Measurements from ENCODE around the gene TRABD2B. TPM values are rescaled to one million over a fixed set of nuclear protein-coding genes. Genes with fewer than 3 reads are reported as not detected.

The TRABD2B gene
- total RNA-seq, 1 donor from 2014 or later: 0.64 TPM

DNA sequence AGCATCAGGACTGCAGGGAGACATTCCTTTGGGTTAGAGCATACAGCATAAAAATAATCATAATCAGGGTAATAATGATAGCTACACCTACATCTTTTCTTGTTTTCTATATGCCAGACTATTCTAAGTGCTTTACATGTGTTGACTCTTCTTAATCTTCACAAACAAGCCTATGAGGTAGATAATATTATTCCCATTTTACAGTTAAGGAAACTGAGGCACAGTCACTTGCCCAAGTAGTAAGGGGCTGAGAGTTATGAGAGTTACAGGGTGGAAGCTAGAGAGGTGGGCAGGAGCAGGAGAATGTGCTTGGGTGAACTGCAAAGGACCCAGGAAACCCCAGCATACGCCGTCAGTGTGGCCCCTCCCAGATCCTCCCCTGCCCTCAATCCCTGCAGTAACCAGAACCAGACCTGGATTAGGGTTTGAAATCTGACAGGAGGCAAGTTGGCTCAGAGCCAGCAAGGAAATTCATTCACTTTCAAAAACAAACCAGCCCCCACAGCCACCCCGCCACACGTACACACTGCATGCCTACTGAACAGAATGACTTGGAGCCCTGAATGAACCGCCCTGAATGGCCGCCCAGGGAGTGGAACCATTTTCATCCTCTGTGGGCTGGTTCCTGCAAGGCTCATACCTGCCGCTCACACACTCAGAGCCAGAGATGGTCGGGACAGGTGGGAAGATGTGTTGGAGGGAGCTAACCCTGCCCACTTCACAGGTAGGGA is 126.1 kb downstream of the TRABD2B start:
- TF ChIP-seq, protein P1, sequence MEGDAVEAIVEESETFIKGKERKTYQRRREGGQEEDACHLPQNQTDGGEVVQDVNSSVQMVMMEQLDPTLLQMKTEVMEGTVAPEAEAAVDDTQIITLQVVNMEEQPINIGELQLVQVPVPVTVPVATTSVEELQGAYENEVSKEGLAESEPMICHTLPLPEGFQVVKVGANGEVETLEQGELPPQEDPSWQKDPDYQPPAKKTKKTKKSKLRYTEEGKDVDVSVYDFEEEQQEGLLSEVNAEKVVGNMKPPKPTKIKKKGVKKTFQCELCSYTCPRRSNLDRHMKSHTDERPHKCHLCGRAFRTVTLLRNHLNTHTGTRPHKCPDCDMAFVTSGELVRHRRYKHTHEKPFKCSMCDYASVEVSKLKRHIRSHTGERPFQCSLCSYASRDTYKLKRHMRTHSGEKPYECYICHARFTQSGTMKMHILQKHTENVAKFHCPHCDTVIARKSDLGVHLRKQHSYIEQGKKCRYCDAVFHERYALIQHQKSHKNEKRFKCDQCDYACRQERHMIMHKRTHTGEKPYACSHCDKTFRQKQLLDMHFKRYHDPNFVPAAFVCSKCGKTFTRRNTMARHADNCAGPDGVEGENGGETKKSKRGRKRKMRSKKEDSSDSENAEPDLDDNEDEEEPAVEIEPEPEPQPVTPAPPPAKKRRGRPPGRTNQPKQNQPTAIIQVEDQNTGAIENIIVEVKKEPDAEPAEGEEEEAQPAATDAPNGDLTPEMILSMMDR (IDR thresholded peaks at IDR 0.05; ENCODE audit: partially characterized antibody, unreplicated experiment): no peak
- no peak overlapping the region for H3K27ac Mint-ChIP-seq (ENCODE audit: unreplicated experiment)
- DNase-seq: no peak
- no peaks in the 10 kb centered on the region for H3K27me3 Mint-ChIP-seq (ENCODE audit: unreplicated experiment)
- peaks cover 8% of the 10 kb centered on the region for H3K36me3 Mint-ChIP-seq (ENCODE audit: unreplicated experiment)
- H3K9me3 Mint-ChIP-seq (ENCODE audit: unreplicated experiment): peaks cover 5% of the 10 kb centered on the region
- peaks cover 11% of the 10 kb centered on the region for H3K4me1 Mint-ChIP-seq (ENCODE audit: low read depth, unreplicated experiment)
- no peak overlapping the region for H3K4me3 Mint-ChIP-seq (ENCODE audit: unreplicated experiment)

DNA sequence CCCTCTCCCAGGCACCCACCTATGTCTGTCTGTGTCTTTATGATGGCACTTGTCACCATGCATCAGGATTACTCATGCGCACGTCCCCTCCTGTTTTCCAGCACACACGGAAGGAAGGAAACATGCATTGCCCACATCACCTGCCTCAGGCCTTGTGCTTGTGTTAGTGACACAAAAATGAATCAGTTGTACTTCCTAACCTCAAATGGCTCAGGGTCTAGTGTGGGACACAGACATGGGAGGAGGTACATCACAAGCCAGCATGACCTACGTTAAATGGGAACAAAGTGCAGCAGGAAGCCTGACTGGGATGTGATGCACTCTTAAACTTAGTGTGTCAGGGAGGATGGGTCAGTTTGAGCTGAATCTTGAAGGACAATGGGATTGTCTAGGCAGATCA is 126.7 kb downstream of the TRABD2B start:
- Mint-ChIP-seq H3K27me3 (ENCODE audit: unreplicated experiment) (no peaks in the 10 kb centered on the region), H3K36me3 (ENCODE audit: unreplicated experiment) (peaks cover 8% of the 10 kb centered on the region), H3K27ac (ENCODE audit: unreplicated experiment) (no peak overlapping the region), H3K4me1 (ENCODE audit: low read depth, unreplicated experiment) (peaks cover 6% of the 10 kb centered on the region), H3K4me3 (ENCODE audit: unreplicated experiment) (no peak overlapping the region), H3K9me3 (ENCODE audit: unreplicated experiment) (peaks cover 3% of the 10 kb centered on the region)
- DNase-seq: no peak
- TF ChIP-seq, protein P1 (IDR thresholded peaks at IDR 0.05; ENCODE audit: partially characterized antibody, unreplicated experiment): no peak

DNA sequence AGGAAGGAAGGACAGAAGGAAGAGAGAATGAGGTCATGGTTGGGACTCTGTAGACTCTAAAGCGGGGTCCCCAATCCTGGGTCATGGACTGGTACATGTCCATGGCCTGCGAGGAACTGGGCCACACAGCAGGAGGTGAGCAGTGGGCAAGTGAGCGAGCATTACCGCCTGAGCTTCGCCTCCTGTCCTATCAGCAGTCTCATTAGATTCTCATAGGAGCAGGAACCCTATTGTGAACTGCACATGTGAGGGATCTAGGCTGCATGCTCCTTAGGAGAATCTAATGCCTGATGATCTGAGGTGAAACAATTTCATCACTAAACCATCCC is 128.9 kb downstream of the TRABD2B start:
- no peak for DNase-seq
- Mint-ChIP-seq H3K36me3 (ENCODE audit: unreplicated experiment) (peaks cover 8% of the 10 kb centered on the region), H3K9me3 (ENCODE audit: unreplicated experiment) (peaks cover 2% of the 10 kb centered on the region), H3K4me3 (ENCODE audit: unreplicated experiment) (no peak overlapping the region), H3K27me3 (ENCODE audit: unreplicated experiment) (no peaks in the 10 kb centered on the region), H3K4me1 (ENCODE audit: low read depth, unreplicated experiment) (peaks cover 6% of the 10 kb centered on the region), H3K27ac (ENCODE audit: unreplicated experiment) (no peak overlapping the region)
- TF ChIP-seq, protein P1 (IDR thresholded peaks at IDR 0.05; ENCODE audit: partially characterized antibody, unreplicated experiment): no peak

DNA sequence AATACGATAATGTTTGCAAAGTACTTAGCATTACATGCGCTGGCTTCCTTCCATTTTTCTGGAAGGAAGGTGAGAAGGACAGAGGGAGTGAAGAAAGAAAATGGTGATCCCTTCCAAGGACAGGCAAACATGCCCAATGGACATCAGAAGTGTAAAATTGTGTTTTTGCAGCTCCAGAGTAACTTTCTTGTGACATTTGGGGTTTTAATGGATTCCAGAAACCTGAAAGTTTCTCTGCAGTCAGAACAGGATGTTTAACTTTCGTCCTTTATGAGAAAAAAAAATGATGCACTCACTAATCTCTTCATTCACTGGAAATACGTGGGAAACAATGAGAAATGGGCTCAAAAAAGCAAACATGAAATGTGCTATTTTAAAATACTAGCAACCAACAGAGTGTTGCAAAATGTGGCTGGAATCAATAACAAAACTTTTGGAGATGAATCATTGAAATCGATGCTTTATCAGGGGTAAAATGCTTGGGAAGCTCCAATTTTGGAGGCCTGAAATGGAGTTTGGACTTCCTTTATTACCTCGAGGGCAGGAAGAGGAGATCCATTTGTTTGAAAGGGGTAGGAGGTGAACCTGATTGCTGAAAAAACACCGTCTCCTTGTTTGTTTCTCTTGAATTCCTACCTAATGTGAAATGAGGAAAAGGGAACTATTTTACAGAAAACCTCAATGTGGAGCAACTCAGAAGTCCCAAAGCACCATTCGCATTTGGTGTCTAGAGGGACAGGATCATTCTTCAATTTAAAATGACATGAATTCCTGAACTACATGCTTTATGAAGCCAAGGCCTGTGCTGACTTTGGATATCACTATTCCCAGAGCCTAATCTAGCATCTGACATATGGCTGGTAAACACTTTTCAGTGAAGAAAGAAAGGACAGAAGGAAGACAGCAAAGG is 129.5 kb downstream of the TRABD2B start:
- Mint-ChIP-seq H3K9me3 (ENCODE audit: unreplicated experiment) (peaks cover 2% of the 10 kb centered on the region), H3K36me3 (ENCODE audit: unreplicated experiment) (peaks cover 8% of the 10 kb centered on the region), H3K27me3 (ENCODE audit: unreplicated experiment) (no peaks in the 10 kb centered on the region), H3K27ac (ENCODE audit: unreplicated experiment) (no peak overlapping the region), H3K4me3 (ENCODE audit: unreplicated experiment) (no peak overlapping the region), H3K4me1 (ENCODE audit: low read depth, unreplicated experiment) (peaks cover 6% of the 10 kb centered on the region)
- TF ChIP-seq, protein P1 (IDR thresholded peaks at IDR 0.05; ENCODE audit: partially characterized antibody, unreplicated experiment): no peak
- DNase-seq: no peak
